Sigmoid colon (tissue), 4 donors: ENCODE data around the gene IGFL4.

Source experiments
- CTCF ChIP-seq, 4 experiments: fragments of 450-650 bp in 3 of 4; fragments of 200-600 bp in 1 of 4; IDR thresholded peaks; one replicate each; pipeline ENCODE4 v1.5.1; 2016 to 2019; ENCODE audit warnings: antibody characterized with exemption in 4 of 4, mild to moderate bottlenecking in 3 of 4, moderate library complexity in 2 of 4
- EP300 ChIP-seq, 4 donors: sonication (generic); formaldehyde crosslinking; IDR thresholded peaks; one replicate each; pipeline ENCODE4 v1.6.1; 2017; ENCODE audit warnings: antibody characterized with exemption in 4 of 4
- POLR2A ChIP-seq, 2 donors: fragments of 450-650 bp; IDR thresholded peaks; one replicate each; pipeline ENCODE4 v1.6.1; 2016; ENCODE audit warnings: antibody characterized with exemption in 2 of 2, mild to moderate bottlenecking in 2 of 2, moderate library complexity in 2 of 2
- POLR2AphosphoS5 ChIP-seq, 4 donors: sonication (generic); formaldehyde crosslinking; IDR thresholded peaks; one replicate each; pipeline ENCODE4 v1.6.1; 2017; ENCODE audit warnings: antibody characterized with exemption in 4 of 4

GRCh38 chr19:46040125-46040524 is 677 bp downstream of the IGFL4 start:
- TF ChIP-seq POLR2A (IDR thresholded peaks at IDR 0.05) (no peak), CTCF (IDR thresholded peaks at IDR 0.05) (no peak), POLR2AphosphoS5 (IDR thresholded peaks at IDR 0.05) (no peak), EP300 (IDR thresholded peaks at IDR 0.05) (no peak)
